ENCODE measurements around the gene TAMALIN. TPM values are rescaled to one million over a fixed set of nuclear protein-coding genes. Genes with fewer than 3 reads are reported as not detected.

TAMALIN gene
- total and polyA plus RNA-seq, 2 of the 4 experiments (the other 2 are of a cell fraction), result 2.7 to 5.3 TPM

DNA sequence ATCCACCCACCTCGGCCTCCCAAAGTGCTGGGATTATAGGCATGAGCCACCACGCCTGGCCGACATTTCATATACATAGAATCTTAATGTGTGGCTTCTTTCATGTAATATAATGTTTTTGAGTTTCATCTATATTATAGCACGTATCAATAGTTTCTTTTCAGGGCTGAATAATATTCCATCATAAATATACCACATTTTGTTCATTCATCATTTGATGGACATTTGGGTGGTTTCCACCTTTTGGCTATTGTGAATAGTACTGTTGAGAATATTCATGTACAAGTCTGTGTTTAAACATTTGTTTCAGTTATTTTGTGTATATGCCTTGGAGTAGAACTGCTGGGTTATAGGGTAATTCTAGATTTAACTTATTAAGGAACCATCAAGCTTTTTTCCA lies 43.3 kb upstream of the TAMALIN start:
- dilution Hi-C loops (cut with HindIII; ENCODE audit: low sequenced_read_pairs, unreplicated experiment), result loop anchor here (25.0 kb wide), 1 partner anchor 101 kb away; no protein-coding TSS in a partner anchor
- no peak overlapping the region for H2BK5ac ChIP-seq (ENCODE audit: low read depth, low read length, poor library complexity, severe bottlenecking)
- H3K56ac ChIP-seq (ENCODE audit: extremely low read depth, insufficient read depth, low read length), result no peak overlapping the region
- H3K9me3 ChIP-seq (ENCODE audit: control insufficient read depth, insufficient read depth, low read length), result no peaks in the 10 kb centered on the region
- no peak overlapping the region for H3K4ac ChIP-seq (ENCODE audit: low read depth, low read length)
- no peak overlapping the region for H2BK120ac ChIP-seq (ENCODE audit: low read depth, low read length)
- H3K79me1 ChIP-seq (ENCODE audit: low read depth in 1 of 2, low read length in 2 of 2), result peaks cover 34 to 76% of the 10 kb centered on the region in 2 experiments
- H2BK20ac ChIP-seq (ENCODE audit: low read depth, low read length), result no peak overlapping the region
- no CpG with 5 or more reads among the region's 4 CpGs for WGBS, 2 experiments (ENCODE audit: extremely low coverage in 2 of 2, insufficient read length in 1 of 2)
- no peak overlapping the region for H2AK5ac ChIP-seq (ENCODE audit: low read depth, low read length)
- ATAC-seq (ENCODE audit: low read depth), result no peak
- DNase-seq, result no peak
- H3K27ac ChIP-seq (ENCODE audit: insufficient read depth, low read length), result no peak overlapping the region
- no peak overlapping the region for H3K9ac ChIP-seq (ENCODE audit: low read depth, low read length)
- no peaks in the 10 kb centered on the region for H3K27me3 ChIP-seq (ENCODE audit: control insufficient read depth, insufficient read depth, low read length)
- H2AFZ ChIP-seq (replicated peaks; ENCODE audit: low read length, poor library complexity), result no peak overlapping the region
- H3K14ac ChIP-seq (replicated peaks; ENCODE audit: low read depth, low read length), result no peak overlapping the region
- no peak overlapping the region for H4K91ac ChIP-seq (ENCODE audit: insufficient read depth, low read depth, low read length)
- BruUV-seq (replicated peaks), result no TSS peak
- H4K5ac ChIP-seq (ENCODE audit: low read depth, low read length), result no peak overlapping the region
- intact Hi-C loops (cut with micrococcal nuclease), result no loop called here
- H4K20me1 ChIP-seq (ENCODE audit: insufficient read depth, low read length), result peaks cover 22% of the 10 kb centered on the region; the same call in 1 of the 2 replicates
- in situ Hi-C loops (cut with MboI; ENCODE audit: low sequenced_read_pairs), result no loop called here
- CTCF ChIA-PET, result no interaction called here
- H2BK15ac ChIP-seq (ENCODE audit: low read depth, low read length), result no peak overlapping the region
- H3K23ac ChIP-seq (ENCODE audit: low read depth, low read length), result no peak overlapping the region
- peaks cover 7% of the 10 kb centered on the region for H3K36me3 ChIP-seq (ENCODE audit: control insufficient read depth, insufficient read depth, low read length)
- H3K4me1 ChIP-seq (ENCODE audit: control insufficient read depth, insufficient read depth, low read length), result peaks cover 7% of the 10 kb centered on the region
- H3K18ac ChIP-seq (ENCODE audit: low read depth, low read length), result no peak overlapping the region
- TF ChIP-seq RCOR1 (IDR thresholded peaks at IDR 0.05; ENCODE audit: insufficient replicate concordance, low read length), result no peak
- TF ChIP-seq MXI1 (IDR thresholded peaks at IDR 0.05; ENCODE audit: borderline replicate concordance, low read depth, low read length), result no peak
- no peak overlapping the region for H4K8ac ChIP-seq (ENCODE audit: low read depth in 2 of 2, low read length in 2 of 2)
- H3K9me1 ChIP-seq (ENCODE audit: insufficient read depth, low read length), result peaks cover 11% of the 10 kb centered on the region
- POLR2A ChIA-PET (ENCODE audit: unreplicated experiment), result interaction anchor here (1.1 kb wide), 1 partner anchor 52 kb away, joined by 5 read pairs; no protein-coding TSS in a partner anchor
- no peak overlapping the region for H2AK9ac ChIP-seq (replicated peaks; ENCODE audit: low read depth, low read length, poor library complexity)
- H3K4me2 ChIP-seq (ENCODE audit: low read depth, low read length), result no peak overlapping the region
- no peak overlapping the region for H3K4me3 ChIP-seq (ENCODE audit: insufficient read depth, low read depth, low read length)
